DMS79 treated with DMSO at 0.1 percent for 48 hours (cell line): ENCODE measurements around the gene PIN1.
"Not testable (repeated sequence)": the region's sequence is repeated elsewhere in the genome, so short reads cannot be mapped to it uniquely, and the experiment has no call there.

ENCODE experiments used
- DNase-seq: peaks from one replicate; lab custom pipeline; 2025; lab: John Stamatoyannopoulos, UW

The PIN1 gene

GRCh38 chr19:9834726-9835506 lies at the start of gene PIN1:
PIN1 (plus strand) TSS chr19:9835318; CDS start chr19:9835345, 27 bp downstream.
- DNase-seq, result peak; percentile 98

- peak; percentile 96 for DNase-seq
Measured at GRCh38 chr19:9785367-9786331, 49.5 kb upstream of the PIN1 start.

- no peak for DNase-seq
Measured at GRCh38 chr19:9786342-9786741, 48.8 kb upstream of the PIN1 start.

DNA sequence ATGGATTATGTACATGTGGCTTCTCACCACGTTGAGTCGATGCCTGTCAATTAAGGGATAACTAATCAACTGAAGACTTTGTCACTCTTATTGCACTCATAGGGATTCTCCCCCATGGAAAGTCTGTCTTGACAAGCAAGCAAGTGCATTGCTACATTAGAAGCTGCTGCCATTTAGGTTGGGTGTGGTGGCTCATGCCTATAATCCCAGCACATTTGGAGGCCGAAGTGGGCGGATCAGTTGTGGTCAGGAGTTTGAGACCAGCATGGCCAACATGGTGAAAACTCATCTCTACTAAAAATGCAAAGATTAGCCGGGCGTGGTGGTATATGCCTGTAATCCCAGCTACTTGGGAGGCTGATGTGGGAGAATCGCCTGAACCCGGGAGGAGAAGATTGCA lies 48.3 kb upstream of the PIN1 start:
- DNase-seq, result no peak

- DNase-seq, result not testable (repeated sequence)
Measured at GRCh38 chr19:9788604-9789003, 46.5 kb upstream of the PIN1 start.

DNA sequence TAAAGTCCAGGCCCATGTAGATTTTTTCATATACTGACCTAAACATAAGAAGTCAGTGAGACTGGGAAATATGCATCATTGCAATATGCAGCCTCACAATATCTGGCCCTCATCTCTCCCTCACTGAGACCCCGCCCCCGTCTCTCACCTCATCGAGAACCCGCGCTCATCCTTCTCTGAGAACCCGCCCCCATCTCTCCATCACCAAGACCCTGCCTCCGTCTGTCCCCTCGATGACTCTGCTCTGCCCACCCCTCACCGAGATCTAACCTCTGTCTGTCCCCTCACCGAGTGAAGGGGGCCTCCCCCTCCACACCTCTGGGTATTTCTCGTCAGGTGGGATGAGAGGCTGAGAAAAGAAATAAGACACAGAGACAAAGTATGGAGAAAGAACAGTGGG lies 46.1 kb upstream of the PIN1 start:
- DNase-seq, result no peak

DNA sequence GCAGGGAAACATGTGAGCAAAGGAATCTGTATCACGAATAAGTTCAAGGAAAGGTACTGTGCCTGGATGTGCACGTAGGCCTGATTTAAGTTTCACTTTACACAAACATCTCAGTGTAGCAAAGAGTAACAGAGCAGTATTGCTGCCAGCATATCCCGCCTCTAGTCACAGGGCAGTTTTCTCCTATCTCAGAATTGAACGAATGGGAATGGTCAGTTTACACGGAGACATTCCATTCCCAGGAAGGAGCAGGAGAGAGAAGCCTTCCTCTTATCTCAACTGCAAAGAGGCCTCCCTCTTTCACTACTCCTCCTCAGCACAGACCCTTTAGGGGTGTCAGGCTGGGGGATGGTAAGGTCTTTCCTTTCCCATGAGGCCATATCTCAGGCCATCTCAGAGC lies 45.5 kb upstream of the PIN1 start:
- not testable (repeated sequence) for DNase-seq

GRCh38 chr19:9791073-9791367 lies 44.1 kb upstream of the PIN1 start:
- DNase-seq, result not testable (repeated sequence)

GRCh38 chr19:9791552-9792205 lies 43.4 kb upstream of the PIN1 start:
- DNase-seq, result peak; percentile 91

GRCh38 chr19:9792206-9793070 lies 42.7 kb upstream of the PIN1 start:
- peak; percentile 79 for DNase-seq

DNA sequence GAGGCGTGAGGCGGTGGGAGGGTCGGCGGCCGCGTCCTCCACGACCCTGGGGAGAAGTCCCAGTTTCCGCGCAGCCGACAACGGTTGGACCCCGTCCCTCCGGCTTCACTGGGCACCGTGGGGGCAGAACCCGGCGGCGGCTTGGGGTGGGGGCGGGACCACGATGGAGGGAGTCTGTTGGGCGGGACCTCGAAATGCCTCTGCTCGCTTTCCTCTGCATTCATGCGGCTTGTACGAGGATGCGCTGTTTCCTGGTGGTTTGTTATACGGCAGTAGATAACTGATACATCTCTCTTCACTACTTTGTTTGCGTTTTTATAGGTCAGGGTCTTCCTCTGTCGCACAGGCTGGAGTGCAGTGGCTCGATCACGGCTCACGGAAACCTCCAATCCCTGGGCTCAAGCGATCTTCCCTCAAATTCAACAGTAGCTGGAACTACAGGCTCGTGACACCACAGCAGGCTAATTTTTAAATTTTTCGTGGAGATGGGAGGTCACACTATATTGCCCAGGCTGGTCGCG lies 42.0 kb upstream of the PIN1 start:
- no peak for DNase-seq

DNA sequence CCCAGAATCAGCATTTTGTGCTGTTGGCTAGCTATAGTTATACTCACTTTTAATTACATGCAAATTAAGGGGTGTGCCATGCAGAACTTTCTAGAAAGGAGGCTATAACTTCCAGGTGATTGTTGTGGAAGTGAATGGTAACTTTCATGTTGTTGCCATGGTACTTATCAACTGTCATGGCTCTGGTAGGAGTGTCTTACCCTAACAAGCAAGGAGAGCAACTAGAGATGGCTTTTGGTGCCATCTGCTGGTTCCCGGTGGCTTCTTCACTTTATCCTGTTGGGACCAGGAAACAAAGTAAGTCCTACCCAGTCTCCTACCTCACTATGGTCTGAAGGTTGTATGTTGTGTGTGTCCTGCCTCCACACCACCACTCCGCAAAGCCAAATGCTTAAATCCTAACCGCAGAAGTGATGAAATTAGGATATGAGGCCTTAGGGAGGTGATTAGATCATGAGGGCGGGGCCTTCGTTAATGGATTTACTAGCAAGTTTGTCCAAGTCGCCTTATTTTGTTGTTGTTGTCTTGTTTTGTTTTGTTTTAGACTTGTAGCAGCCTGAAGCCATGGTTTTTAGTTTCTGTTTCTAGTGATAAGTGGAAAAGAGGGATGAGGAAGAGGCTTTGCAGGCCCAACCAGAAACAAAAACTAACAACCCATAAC lies 38.9 kb upstream of the PIN1 start:
- peak; percentile 74 for DNase-seq

DNA sequence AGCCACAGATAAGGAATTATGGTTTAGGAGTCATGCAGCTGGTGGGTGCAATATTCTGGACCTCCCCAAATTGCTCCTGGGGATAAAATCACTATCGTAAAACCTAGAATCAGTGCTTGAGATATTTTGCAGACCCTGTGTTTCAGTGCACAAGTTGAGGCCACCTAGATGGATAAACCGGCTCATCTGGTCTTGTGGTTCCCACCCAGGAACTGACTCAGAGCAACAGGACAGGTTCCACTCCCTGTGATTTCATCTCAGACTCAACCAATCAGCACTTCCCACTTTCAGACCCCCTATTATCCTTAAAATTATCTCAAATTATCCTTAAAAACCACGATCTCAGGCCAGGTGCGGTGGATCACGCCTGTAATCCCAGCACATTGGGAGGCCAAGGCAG lies 37.2 kb upstream of the PIN1 start:
- no peak for DNase-seq

- DNase-seq, result no peak
Measured at GRCh38 chr19:9799162-9799561, 36.0 kb upstream of the PIN1 start.

DNA sequence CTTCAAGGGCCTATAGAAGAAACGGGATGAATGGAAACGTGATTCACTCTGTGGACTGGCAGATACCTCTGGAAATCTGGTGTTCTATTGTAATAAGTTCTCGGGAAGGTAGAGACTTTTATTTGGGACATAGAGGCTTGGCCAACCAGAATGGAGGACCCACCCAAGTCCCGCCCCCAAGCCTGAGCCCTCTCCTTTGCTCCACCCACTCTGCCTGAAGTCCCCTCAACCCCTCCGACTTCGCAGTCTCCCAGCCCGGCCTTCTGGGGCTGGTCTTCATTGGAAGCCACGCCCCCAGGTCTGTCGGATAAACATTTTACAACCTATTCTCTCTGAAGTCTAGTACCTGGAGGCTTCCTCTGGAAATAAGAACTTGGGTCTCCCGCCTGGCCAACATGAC lies 33.1 kb upstream of the PIN1 start:
- no peak for DNase-seq

DNA sequence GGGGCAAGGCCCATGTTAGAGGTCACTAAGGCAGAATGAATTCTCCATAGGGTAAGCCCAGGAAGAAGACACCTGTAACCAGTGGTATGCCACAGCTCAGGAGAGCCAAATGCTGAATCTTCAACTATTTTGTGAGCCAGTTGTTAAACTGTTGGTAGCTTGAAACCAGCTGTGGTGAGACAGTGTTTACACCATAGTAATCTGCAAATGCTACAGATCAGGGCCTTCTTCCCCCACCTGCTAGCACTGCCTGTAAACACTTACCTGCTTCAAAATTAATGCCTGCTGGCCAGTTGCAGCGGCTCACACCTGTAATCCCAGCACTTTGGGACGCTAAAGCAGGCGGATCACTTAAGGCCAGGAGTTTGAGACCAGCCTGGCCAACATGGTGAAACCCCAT lies 28.3 kb upstream of the PIN1 start:
- no peak for DNase-seq

DNA sequence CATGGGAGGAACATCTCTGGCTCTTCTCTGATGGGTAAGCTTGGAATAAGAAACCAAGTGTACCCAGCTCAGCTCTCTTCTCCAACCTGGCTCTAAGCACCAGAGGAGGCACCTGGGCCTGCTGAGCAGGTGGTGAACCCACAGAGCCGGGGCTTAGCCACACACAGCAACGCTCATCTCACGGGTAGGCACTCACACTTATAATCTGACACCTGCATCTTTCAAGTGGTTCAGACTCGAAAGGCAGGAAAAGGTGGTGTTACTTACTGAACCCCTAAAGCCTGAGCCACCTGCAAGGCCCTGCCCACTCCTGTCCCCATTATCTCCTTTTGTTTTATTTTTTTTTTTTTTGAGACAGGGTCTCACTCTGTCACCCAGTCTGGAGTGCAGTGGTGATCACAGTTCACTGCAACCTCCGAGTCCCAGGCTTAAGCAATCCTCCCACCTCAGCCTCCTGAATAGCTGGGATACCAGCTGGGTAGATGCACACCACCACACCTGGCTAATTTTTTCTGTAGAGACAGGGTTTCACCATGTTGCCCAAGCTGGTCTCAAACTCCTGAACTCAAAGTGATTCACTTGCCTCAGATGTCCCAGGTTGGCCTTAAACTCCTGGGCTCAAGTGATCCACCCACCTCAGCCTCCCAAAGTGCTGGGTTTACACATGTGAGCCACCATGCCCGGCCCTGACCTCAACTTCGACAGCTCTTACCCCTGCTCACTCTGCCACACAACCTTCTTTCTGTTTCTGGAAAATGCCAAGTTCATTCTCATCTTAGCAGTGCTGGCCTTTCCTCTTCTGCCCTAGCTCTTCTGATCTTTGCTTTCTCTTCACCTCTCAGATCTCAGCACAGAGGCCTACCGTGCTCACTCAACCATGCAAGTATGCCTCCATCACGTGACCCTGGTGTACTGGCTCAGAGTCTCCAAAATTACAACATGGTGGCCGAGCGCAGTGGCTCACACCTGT lies 26.0 kb upstream of the PIN1 start:
- DNase-seq, result no peak

DNA sequence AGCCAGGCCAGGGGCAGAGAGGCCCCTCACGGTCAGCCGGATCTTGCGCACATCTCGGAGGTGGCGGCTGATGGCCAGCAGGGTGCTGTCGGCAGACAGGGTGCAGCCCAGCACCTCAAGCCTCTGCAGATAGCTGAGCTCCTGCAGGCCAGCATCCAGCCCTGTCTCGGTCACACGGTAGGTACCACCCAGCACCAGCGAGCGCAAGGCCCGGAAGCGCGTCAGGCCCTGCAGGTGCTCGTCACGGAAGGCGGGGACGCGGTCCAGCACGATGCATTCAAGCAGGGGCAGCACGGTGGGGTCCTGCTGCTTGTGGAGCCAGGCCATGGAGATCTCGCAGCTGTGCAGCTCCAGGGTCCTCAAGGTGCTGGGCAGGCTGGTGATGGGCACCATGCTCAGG lies 24.0 kb upstream of the PIN1 start:
- DNase-seq, result no peak

GRCh38 chr19:9818175-9818733 lies 16.9 kb upstream of the PIN1 start:
- DNase-seq, result no peak
